B cell (primary cell): ENCODE results near the gene TSC2.

Experiments used
- EZH2 ChIP-seq: IDR thresholded peaks from 2 replicates; pipeline ENCODE4 v1.6.1; 2012; ENCODE audit warnings: borderline replicate concordance, low read depth, mild to moderate bottlenecking, moderate library complexity, low read length; ENCODE audit not compliant: insufficient read depth, poor library complexity, severe bottlenecking
- TF ChIP-seq, protein P1 (sequence below): fragments of 200-600 bp; IDR thresholded peaks from one replicate; pipeline ENCODE4 v1.8.0; 2022; ENCODE audit warnings: antibody characterized with exemption, mild to moderate bottlenecking

DNA sequence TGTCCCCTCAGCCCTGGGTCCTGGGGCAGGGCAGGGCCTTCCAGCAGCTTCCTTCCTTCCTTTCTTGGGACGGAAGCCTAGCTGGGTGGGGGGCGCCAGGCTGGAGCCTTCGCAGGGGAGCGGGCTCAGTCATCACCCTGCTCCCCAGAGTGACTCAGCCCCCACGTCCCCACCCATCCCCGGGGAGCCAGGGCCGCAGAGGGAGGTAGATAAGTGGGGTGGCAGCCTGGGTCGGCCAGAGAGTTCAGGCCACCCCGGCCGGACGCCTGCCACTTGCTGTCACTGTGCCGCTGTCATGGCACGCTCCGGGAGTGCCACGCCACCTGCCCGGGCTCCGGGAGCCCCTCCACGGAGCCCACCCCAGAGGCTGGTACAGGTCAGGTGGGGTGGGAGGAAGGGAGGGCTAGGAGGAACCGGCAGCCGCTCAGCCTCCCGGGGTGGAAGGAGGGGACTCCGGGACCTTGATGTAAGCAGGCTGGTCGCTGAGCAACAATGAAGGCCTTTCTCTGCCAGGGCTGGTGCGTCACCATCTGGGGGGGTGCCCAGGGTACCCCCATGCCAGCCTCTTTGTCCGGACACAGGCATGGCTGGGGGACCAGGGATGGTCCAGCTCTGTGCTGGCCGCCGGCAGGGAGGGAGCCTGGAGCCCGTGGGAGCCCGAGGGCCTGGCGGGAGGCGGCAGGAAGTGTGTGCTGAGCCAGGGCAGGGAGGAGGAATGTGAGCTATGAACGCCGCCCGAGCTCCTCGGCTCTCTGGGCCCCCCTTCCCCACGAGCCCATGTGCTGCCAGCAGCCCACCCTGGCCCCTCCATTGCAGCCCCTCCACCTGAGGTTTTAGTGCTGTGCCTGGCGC lies 14.5 kb upstream of the TSC2 start:
- TF ChIP-seq, protein P1, sequence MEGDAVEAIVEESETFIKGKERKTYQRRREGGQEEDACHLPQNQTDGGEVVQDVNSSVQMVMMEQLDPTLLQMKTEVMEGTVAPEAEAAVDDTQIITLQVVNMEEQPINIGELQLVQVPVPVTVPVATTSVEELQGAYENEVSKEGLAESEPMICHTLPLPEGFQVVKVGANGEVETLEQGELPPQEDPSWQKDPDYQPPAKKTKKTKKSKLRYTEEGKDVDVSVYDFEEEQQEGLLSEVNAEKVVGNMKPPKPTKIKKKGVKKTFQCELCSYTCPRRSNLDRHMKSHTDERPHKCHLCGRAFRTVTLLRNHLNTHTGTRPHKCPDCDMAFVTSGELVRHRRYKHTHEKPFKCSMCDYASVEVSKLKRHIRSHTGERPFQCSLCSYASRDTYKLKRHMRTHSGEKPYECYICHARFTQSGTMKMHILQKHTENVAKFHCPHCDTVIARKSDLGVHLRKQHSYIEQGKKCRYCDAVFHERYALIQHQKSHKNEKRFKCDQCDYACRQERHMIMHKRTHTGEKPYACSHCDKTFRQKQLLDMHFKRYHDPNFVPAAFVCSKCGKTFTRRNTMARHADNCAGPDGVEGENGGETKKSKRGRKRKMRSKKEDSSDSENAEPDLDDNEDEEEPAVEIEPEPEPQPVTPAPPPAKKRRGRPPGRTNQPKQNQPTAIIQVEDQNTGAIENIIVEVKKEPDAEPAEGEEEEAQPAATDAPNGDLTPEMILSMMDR: no peak
- TF ChIP-seq EZH2: no peak
